Breast epithelium (tissue), 4 donors: ENCODE measurements around the gene GAB2. TPM values are rescaled to one million over a fixed set of nuclear protein-coding genes. Genes with fewer than 3 reads are reported as not detected.
A peak's percentile ranks its signal among the peaks of the same experiment; 100 is the strongest.

ENCODE experiments used
- DNase-seq, 2 donors: peaks; one replicate each; pipeline ENCODE4 v3.0.0-alpha.2; 2019; ENCODE audit warnings: low spot score in 2 of 2
- H3K27ac ChIP-seq, 2 donors: fragments of 200-600 bp; sonication (generic) in 1 of 2; one replicate each; pipeline ENCODE4 v1.5.1; 2016 to 2019; ENCODE audit warnings: mild to moderate bottlenecking in 1 of 2
- H3K27me3 ChIP-seq, 2 donors: fragments of 200-600 bp; sonication (generic) in 1 of 2; one replicate each; pipeline versions ENCODE4 v1.5.1 to v1.6.0; 2017 to 2019; ENCODE audit warnings: control low read depth in 1 of 2, mild to moderate bottlenecking in 1 of 2
- H3K36me3 ChIP-seq: fragments of 200-600 bp; one replicate; pipeline ENCODE4 v1.5.1; 2019
- H3K4me1 ChIP-seq, 2 donors: fragments of 200-600 bp; sonication (generic); one replicate each; pipeline ENCODE4 v1.5.1; 2016 to 2019; ENCODE audit warnings: control low read depth in 1 of 2
- H3K4me3 ChIP-seq, 3 donors: fragments of 200-600 bp; sonication (generic); 1 replicate in 2 of 3; 2 replicates in 1 of 3; pipeline ENCODE4 v1.5.1; 2016 to 2019; ENCODE audit warnings: mild to moderate bottlenecking in 3 of 3, moderate library complexity in 2 of 3
- H3K9me3 ChIP-seq, 2 donors: fragments of 200-600 bp; sonication (generic) in 1 of 2; one replicate each; pipeline ENCODE4 v1.5.1; 2016 to 2019; ENCODE audit warnings: control low read depth in 1 of 2
- CTCF ChIP-seq, 3 donors: fragments of 450-650 bp; IDR thresholded peaks; one replicate each; pipeline ENCODE4 v1.5.1; 2016 to 2017; ENCODE audit warnings: antibody characterized with exemption in 3 of 3, mild to moderate bottlenecking in 3 of 3, moderate library complexity in 3 of 3
- POLR2A ChIP-seq: fragments of 450-650 bp; IDR thresholded peaks from one replicate; pipeline ENCODE4 v1.6.1; 2016; ENCODE audit warnings: antibody characterized with exemption, mild to moderate bottlenecking, moderate library complexity
- POLR2AphosphoS5 ChIP-seq, 3 donors: sonication (generic); formaldehyde crosslinking; IDR thresholded peaks; one replicate each; pipeline ENCODE4 v1.6.1; 2017; ENCODE audit warnings: antibody characterized with exemption in 3 of 3
- intact Hi-C: fragments of 100-400 bp; cut with DNase I; formaldehyde crosslinking; loops from one replicate; pipeline ENCODE4 v1.15.1; 2023; ENCODE audit warnings: low total_unique reads
- total RNA-seq, 3 donors: library from RNA; depleted of rRNA; stranded (reverse); fragments of >200 nt; gene quantifications; one replicate each; pipeline ENCODE4 v1.1.0, GENCODE V29; 2016

The GAB2 gene
- total RNA-seq, 3 donors from 2014 or later: 22.9 to 43.8 (median 24.9) TPM

- no peaks in the 10 kb centered on the region for H3K27me3 ChIP-seq
- TF ChIP-seq CTCF (IDR thresholded peaks at IDR 0.05) (no peak), POLR2A (no peak), POLR2AphosphoS5 (IDR thresholded peaks at IDR 0.05) (no peak)
- H3K36me3 ChIP-seq: no peaks in the 10 kb centered on the region
- H3K4me1 ChIP-seq: no peaks in the 10 kb centered on the region
- intact Hi-C loops: no loop called here
- no peak for DNase-seq
- H3K4me3 ChIP-seq: no peak overlapping the region
- H3K27ac ChIP-seq: no peak overlapping the region
- no peaks in the 10 kb centered on the region for H3K9me3 ChIP-seq
Observed at GRCh38 chr11:78293536-78293935, 124.1 kb downstream of the GAB2 start.

- Histone ChIP-seq H3K36me3 (no peaks in the 10 kb centered on the region), H3K9me3 (no peaks in the 10 kb centered on the region), H3K27ac (peak overlapping the region in 1 of 2 donors; percentile 21), H3K27me3 (no peaks in the 10 kb centered on the region), H3K4me3 (no peak overlapping the region), H3K4me1 (no peaks in the 10 kb centered on the region)
- intact Hi-C loops: no loop called here
- no peak for DNase-seq
- TF ChIP-seq CTCF (IDR thresholded peaks at IDR 0.05) (no peak), POLR2AphosphoS5 (IDR thresholded peaks at IDR 0.05) (no peak), POLR2A (no peak)
Observed at GRCh38 chr11:78292109-78292803, 125.4 kb downstream of the GAB2 start.

GRCh38 chr11:78291503-78292108, 126.0 kb downstream of the GAB2 start:
- no peak for DNase-seq
- Histone ChIP-seq H3K36me3 (no peaks in the 10 kb centered on the region), H3K9me3 (no peaks in the 10 kb centered on the region), H3K4me3 (no peak overlapping the region), H3K27me3 (no peaks in the 10 kb centered on the region), H3K4me1 (no peaks in the 10 kb centered on the region), H3K27ac (no peak overlapping the region)
- TF ChIP-seq POLR2AphosphoS5 (IDR thresholded peaks at IDR 0.05): no peak
- TF ChIP-seq CTCF (IDR thresholded peaks at IDR 0.05): no peak
- intact Hi-C loops: no loop called here

- H3K9me3 ChIP-seq: no peaks in the 10 kb centered on the region
- peak in 1 of 2 donors; percentile 31 for DNase-seq
Observed at GRCh38 chr11:78290293-78291176, 127.1 kb downstream of the GAB2 start.

More at GRCh38 chr11:78290293-78291176, 127.1 kb downstream of the GAB2 start:
- Histone ChIP-seq H3K36me3 (no peaks in the 10 kb centered on the region), H3K4me3 (no peak overlapping the region), H3K27ac (peak overlapping the region; percentile 0 to 64), H3K4me1 (no peaks in the 10 kb centered on the region), H3K27me3 (no peaks in the 10 kb centered on the region)
- TF ChIP-seq POLR2AphosphoS5 (IDR thresholded peaks at IDR 0.05) (peak; percentile 39 to 85 (median 77)), POLR2A (no peak), CTCF (IDR thresholded peaks at IDR 0.05) (no peak)
- intact Hi-C loops: no loop called here
